ENCODE results near the gene SHANK2. TPM values are rescaled to one million over a fixed set of nuclear protein-coding genes. Genes with fewer than 3 reads are reported as not detected.
A peak's percentile ranks its signal among the peaks of the same experiment; 100 is the strongest.

Gene SHANK2
- total RNA-seq, 1 experiment from 2014 or later = 23.8 TPM

GRCh38 chr11:71252770-71253730 is 673 bp upstream of the SHANK2 start:
- no peak overlapping the region for H2BK20ac ChIP-seq (ENCODE audit: low read depth, low read length, poor library complexity, severe bottlenecking)
- H3K36me3 Mint-ChIP-seq (ENCODE audit: insufficient read depth in 1 of 3, low read depth in 3 of 3) = peaks cover 0 to 1% (median 1%) of the 10 kb centered on the region in 3 experiments; a peak in 2 of 7 replicates
- no peaks in the 10 kb centered on the region for H4K20me1 ChIP-seq (ENCODE audit: control insufficient read depth, insufficient read depth, insufficient read length)
- H3K14ac ChIP-seq (ENCODE audit: insufficient read depth, low read length) = no peak overlapping the region
- H4K8ac ChIP-seq (replicated peaks; ENCODE audit: insufficient read length, low read depth, low read length) = no peak overlapping the region
- no peak overlapping the region for H4K91ac ChIP-seq (ENCODE audit: insufficient read length, low read depth, low read length)
- H3K4me1 ChIP-seq (ENCODE audit: insufficient read depth, low read length) = peaks cover 12% of the 10 kb centered on the region
- H3K4ac ChIP-seq (ENCODE audit: low read depth, low read length) = no peak overlapping the region
- peaks cover 3% of the 10 kb centered on the region for H3K79me1 ChIP-seq (ENCODE audit: insufficient read depth, low read depth, low read length, poor library complexity, severe bottlenecking)
- H2AFZ ChIP-seq (ENCODE audit: low read length) = no peak overlapping the region
- peak overlapping the region; percentile 73 to 80 for H3K4me3 Mint-ChIP-seq
- peak; percentile 64 for DNase-seq
- peaks cover 58 to 64% of the 10 kb centered on the region in 2 experiments for H3K4me1 Mint-ChIP-seq
- H3K9me3 ChIP-seq (ENCODE audit: control insufficient read depth, low read depth, low read length) = no peaks in the 10 kb centered on the region
- no peak overlapping the region for H3K9ac ChIP-seq (ENCODE audit: extremely low read depth, insufficient read length, low read length)
- peaks cover 12% of the 10 kb centered on the region; the same call in 1 of the 2 replicates for H3K79me2 ChIP-seq (ENCODE audit: insufficient read depth, low read length)
- no peak overlapping the region for H2BK12ac ChIP-seq (ENCODE audit: insufficient read length, low read depth, low read length)
- H3K27me3 ChIP-seq (ENCODE audit: insufficient read depth, low read length) = no peaks in the 10 kb centered on the region
- H2BK120ac ChIP-seq (ENCODE audit: low read depth, low read length, poor library complexity, severe bottlenecking) = no peak overlapping the region
- peak overlapping the region; percentile 71 for H3K4me2 ChIP-seq (ENCODE audit: insufficient read depth, insufficient read length, low read length)
- TF ChIP-seq CTCF (conservative IDR thresholded peaks at IDR 0.05) = no peak
- no peak overlapping the region for H3K23ac ChIP-seq (ENCODE audit: insufficient read length, low read depth, low read length)
- no peak overlapping the region for H2BK5ac ChIP-seq (ENCODE audit: insufficient read length, low read length)
- no peak overlapping the region for H3K27ac ChIP-seq (ENCODE audit: insufficient read length, low read depth, low read length)
- H3K9me3 Mint-ChIP-seq = peaks cover 0 to 4% of the 10 kb centered on the region in 2 experiments; a peak in 1 of 5 replicates
- 0 out of 7 replicates have a peak overlapping the region, but pooled peaks of 1 of the 3 experiments have one; percentile 44 for H3K27ac Mint-ChIP-seq
- H3K18ac ChIP-seq (ENCODE audit: insufficient read length, low read depth, low read length) = no peak overlapping the region
- H3T11ph ChIP-seq (ENCODE audit: low read length) = no peak overlapping the region
- H2BK15ac ChIP-seq (ENCODE audit: low read depth, low read length) = no peak overlapping the region
- no peak overlapping the region for H4K5ac ChIP-seq (ENCODE audit: insufficient read length, low read depth, low read length)
- no peak overlapping the region for H3K56ac ChIP-seq (ENCODE audit: insufficient read length, low read depth, low read length)
- H2AK5ac ChIP-seq (ENCODE audit: insufficient read length, low read length) = no peak overlapping the region
- peaks cover 22% of the 10 kb centered on the region for H3K27me3 Mint-ChIP-seq (ENCODE audit: low read depth)
- WGBS (ENCODE audit: extremely low coverage, insufficient read length, low lambda C conversion rate) = no CpG with 5 or more reads among the region's 40 CpGs
- peaks cover 13% of the 10 kb centered on the region for H3K23me2 ChIP-seq (ENCODE audit: insufficient read length, low read depth, low read length, poor library complexity, severe bottlenecking)

Measured in H9 (cell line).